LNCAP (cell line): ENCODE data around the gene LYPLAL1.

Source experiments
- CTCF ChIP-seq: fragments of 450-650 bp; IDR thresholded peaks from 2 replicates; pipeline ENCODE4 v1.5.1; 2017; ENCODE audit warnings: mild to moderate bottlenecking

The LYPLAL1 gene

GRCh38 chr1:219150913-219151312, 22.8 kb upstream of the LYPLAL1 start:
- no peak for TF ChIP-seq CTCF

GRCh38 chr1:219151467-219151866, 22.2 kb upstream of the LYPLAL1 start:
- no peak for TF ChIP-seq CTCF

- no peak for TF ChIP-seq CTCF
Measured at GRCh38 chr1:219152751-219153150, 20.9 kb upstream of the LYPLAL1 start.

- no peak for TF ChIP-seq CTCF
Measured at GRCh38 chr1:219153723-219154122, 20.0 kb upstream of the LYPLAL1 start.

- TF ChIP-seq CTCF, result no peak
Measured at GRCh38 chr1:219155135-219155534, 18.5 kb upstream of the LYPLAL1 start.

GRCh38 chr1:219159946-219160645, 13.6 kb upstream of the LYPLAL1 start:
- TF ChIP-seq CTCF, result no peak

GRCh38 chr1:219160967-219161366, 12.7 kb upstream of the LYPLAL1 start:
- no peak for TF ChIP-seq CTCF

- TF ChIP-seq CTCF, result no peak
Measured at GRCh38 chr1:219161371-219161770, 12.3 kb upstream of the LYPLAL1 start.
